Body of pancreas (tissue), 4 donors: ENCODE measurements around the gene ARVCF.

ENCODE experiments used
- POLR2A ChIP-seq, 3 donors: fragments of 450-650 bp; IDR thresholded peaks; one replicate each; pipeline ENCODE4 v1.6.1; 2016; ENCODE audit warnings: antibody characterized with exemption in 3 of 3, mild to moderate bottlenecking in 2 of 3
- TF ChIP-seq, protein P1 (sequence below), 7 experiments: fragments of 450-650 bp in 4 of 7; fragments of 200-600 bp in 3 of 7; sonication (generic) in 3 of 7; IDR thresholded peaks; one replicate each; pipeline ENCODE4 v1.5.1; 2016 to 2019; ENCODE audit warnings: antibody characterized with exemption in 7 of 7

DNA sequence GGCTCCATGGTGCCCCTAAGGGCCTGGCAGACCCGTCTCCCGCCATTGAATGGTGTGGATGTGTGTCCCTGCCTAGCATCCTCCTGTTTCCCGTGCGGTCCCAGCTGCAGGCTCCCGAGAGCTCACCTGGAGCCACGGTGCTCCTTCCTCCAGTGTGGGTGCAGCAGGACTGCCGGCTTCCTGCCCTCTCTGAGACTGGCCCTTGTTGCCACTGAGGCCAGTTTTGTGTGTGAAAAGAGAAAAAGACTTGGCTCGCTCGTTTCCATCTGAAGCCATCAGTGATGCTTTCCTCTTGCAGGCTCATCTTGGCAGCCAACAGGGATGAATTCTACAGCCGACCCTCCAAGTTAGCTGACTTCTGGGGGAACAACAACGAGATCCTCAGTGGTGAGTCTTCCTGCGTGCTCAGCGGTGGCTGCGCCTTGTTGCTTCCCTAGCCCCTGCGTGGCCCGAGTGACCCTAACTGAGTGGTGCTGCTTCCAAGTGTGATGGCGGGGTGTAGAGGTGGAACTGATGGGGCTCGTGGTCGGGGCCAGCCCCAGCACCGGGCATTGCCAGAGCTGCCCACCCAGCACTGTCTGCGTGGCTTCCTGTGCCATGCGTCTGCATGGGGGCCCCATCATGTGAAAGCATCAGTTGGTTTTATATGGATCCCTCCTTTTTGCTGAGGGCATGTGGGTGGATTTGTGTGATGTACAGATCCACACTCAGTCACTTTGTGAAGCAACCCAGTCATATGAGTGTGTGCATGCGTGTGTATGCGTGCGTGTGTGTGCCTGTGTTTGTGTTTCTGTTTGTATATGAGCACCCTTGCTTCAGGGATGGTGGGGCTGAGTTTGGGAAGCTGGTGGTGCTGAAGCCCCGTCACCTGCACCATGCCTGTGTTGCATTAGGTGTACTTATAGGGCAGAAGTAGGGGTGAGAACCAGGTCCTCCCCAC lies 26.7 kb upstream of the ARVCF start:
- TF ChIP-seq, protein P1, sequence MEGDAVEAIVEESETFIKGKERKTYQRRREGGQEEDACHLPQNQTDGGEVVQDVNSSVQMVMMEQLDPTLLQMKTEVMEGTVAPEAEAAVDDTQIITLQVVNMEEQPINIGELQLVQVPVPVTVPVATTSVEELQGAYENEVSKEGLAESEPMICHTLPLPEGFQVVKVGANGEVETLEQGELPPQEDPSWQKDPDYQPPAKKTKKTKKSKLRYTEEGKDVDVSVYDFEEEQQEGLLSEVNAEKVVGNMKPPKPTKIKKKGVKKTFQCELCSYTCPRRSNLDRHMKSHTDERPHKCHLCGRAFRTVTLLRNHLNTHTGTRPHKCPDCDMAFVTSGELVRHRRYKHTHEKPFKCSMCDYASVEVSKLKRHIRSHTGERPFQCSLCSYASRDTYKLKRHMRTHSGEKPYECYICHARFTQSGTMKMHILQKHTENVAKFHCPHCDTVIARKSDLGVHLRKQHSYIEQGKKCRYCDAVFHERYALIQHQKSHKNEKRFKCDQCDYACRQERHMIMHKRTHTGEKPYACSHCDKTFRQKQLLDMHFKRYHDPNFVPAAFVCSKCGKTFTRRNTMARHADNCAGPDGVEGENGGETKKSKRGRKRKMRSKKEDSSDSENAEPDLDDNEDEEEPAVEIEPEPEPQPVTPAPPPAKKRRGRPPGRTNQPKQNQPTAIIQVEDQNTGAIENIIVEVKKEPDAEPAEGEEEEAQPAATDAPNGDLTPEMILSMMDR (IDR thresholded peaks at IDR 0.05): no peak
- no peak for TF ChIP-seq POLR2A (IDR thresholded peaks at IDR 0.05)
